ENCODE data around the gene KRT33A.

GRCh38 chr17:41301204-41301790, 49.3 kb downstream of the KRT33A start:
- no peak for TF ChIP-seq YY1 (IDR thresholded peaks at IDR 0.05; ENCODE audit: insufficient read depth, insufficient read length)
- no peak for TF ChIP-seq ZNF274 (IDR thresholded peaks at IDR 0.05; ENCODE audit: low read depth, low read length)
- TF ChIP-seq SUZ12 (IDR thresholded peaks at IDR 0.05; ENCODE audit: extremely low read depth, insufficient read depth, insufficient read length) = no peak

All from NT2/D1 (cell line).